ENCODE data around the gene ZBTB7A.

DNA sequence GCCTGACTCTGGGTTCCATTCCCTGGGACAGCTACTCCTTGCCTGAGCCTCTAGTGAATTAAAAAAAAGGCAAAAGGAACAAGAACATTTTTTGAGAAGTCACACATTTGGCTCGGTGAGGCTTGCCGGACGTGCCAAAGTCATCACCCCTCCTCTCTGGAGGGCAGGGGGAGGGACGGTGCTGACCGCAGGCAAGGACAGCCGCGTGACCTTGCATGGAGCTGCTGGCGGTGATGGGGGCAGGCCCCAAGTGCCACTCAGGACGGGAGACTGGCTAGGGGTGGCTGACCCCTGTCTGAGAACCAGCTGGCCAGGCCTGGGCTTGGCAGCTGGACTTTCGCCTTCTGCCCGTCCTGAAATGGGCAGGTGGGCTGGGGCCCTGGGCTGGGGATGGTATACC, 30.8 kb upstream of the ZBTB7A start:
- no peak for TF ChIP-seq CTCF (IDR thresholded peaks at IDR 0.05)
- peak in 1 of 2 donors; percentile 57 for TF ChIP-seq EP300 (IDR thresholded peaks at IDR 0.05)
- no peak for TF ChIP-seq POLR2A (IDR thresholded peaks at IDR 0.05)

Data from tibial nerve (tissue), 4 donors.